ENCODE measurements around the gene TYK2.
"Not testable (repeated sequence)": the region's sequence is repeated elsewhere in the genome, so short reads cannot be mapped to it uniquely, and the experiment has no call there.

The TYK2 gene

GRCh38 chr19:10368101-10368803 is 12.1 kb downstream of the TYK2 start:
- DNase-seq: no peak

DNA sequence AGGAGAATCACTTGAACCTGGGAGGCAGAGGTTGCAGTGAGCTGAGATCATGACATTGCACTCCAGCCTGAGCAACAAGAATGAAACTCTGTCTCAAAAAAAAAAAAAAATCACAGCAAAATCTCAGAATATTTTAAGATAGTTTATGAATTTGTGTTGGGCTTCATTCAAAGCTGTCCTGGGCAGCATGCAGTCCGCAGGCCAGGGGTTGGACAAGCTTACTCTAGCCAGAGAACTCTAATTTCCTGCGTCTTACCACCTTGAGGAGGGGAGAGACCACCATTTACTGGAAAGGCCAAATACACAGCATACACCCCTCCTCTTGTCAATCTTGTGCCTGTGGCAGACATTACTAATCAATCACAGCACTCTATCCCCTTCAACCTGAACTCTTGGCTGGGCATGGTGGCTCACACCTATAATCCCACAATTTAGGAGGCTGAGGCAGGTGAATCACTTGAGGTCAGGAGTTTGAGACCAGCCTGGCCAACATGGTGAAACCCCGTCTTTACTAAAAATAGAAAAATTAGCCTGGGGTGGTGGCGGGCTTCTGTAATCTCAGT is 13.3 kb downstream of the TYK2 start:
- not testable (repeated sequence) for DNase-seq

GRCh38 chr19:10365518-10365917 is 14.9 kb downstream of the TYK2 start:
- DNase-seq: no peak

- DNase-seq: no peak
Observed at GRCh38 chr19:10364644-10365043, 15.7 kb downstream of the TYK2 start.

- DNase-seq: no peak
Observed at GRCh38 chr19:10363789-10364281, 16.5 kb downstream of the TYK2 start.

DNA sequence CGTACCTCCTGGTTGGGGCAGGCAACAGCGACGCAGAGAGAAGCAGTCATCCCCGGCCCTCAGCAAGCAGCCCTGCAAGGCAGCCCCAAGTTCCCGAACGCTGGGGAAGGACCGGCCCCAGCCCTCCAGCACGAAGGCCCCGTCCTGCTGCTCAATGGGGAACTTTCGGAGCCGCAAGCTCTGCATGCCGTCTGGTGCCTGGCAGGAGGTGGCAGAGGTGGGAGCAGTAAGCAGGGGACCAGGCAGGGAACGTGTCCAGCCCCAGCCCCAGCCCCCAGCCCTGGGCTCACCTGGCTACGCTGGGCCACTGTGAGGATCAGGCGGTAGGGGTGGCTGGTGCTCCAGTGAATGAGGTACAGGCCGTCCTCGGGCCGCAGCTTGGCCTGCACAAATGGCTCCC is 18.1 kb downstream of the TYK2 start:
- DNase-seq: no peak

DNA sequence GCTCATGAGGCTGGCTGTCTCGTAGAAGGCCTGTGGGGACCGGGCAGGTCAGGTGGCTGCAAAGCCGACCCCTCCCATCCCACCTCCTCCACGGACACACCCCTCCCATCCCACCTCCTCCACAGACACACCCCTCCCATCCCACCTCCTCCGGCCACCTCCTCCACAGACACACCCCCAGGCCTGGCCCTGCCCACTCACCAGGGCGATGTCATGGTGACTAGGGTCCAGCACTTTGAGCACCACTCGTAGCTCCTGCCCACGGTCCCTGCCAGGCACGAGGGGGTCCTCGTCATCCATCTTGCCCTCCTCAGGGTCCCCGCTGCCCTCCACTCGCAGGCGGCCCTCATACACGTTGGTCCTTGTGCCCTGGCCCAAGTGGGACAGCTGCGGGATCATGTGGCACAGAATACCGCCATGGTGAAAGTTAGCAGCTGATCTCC is 18.8 kb downstream of the TYK2 start:
- no peak for DNase-seq

- DNase-seq: no peak
Observed at GRCh38 chr19:10356431-10356830, 23.9 kb downstream of the TYK2 start.

- no peak for DNase-seq
Observed at GRCh38 chr19:10353793-10354391, 26.5 kb downstream of the TYK2 start.

DNA sequence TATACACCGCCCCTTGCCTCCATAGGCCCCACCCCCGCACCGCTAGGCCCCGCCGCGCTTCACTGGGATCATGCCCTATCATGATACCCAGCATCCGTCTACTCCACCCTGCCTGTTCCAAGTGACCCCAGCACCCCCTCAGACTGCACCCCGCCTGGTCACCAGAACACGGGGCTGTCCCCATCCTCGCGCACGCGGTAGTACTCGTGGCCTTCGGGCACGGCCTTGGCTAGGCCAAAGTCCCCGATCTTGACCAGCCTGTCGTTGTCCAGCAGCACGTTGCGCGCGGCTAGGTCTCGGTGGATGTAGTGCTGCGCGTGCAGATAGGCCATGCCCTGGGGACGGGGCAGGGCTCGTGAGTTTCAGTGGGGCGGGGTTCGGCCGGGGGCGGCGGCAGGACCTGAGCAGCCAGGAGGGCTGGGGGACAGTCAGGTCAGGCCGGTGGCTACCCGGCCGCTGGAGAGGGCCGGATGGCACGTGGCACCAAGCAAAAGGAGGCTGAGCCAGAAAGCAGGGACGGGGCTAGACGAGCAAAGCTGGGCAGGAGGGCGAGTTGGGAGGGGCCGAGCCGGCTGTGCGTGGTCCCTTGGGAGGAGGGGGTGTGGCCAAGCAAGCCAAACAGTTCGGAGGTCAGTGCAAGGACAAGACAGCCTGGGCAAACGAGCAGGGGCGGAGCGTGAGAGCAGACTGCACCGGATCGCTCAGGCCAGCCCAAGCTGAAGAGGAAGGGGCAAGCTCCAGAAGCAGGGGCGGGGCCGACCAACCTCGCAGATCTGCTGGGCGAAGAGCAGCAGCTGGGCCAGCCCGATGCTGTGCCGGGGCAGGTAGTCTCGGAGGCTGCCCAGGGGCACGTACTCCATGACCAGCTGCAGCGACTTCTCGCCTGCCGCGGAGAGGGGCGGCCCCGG is 27.4 kb downstream of the TYK2 start:
- no peak for DNase-seq

- DNase-seq: no peak
Observed at GRCh38 chr19:10346509-10346908, 33.9 kb downstream of the TYK2 start.

GRCh38 chr19:10344780-10345179 is 35.6 kb downstream of the TYK2 start:
- no peak for DNase-seq

- DNase-seq: no peak
Observed at GRCh38 chr19:10343495-10343894, 36.9 kb downstream of the TYK2 start.

DNA sequence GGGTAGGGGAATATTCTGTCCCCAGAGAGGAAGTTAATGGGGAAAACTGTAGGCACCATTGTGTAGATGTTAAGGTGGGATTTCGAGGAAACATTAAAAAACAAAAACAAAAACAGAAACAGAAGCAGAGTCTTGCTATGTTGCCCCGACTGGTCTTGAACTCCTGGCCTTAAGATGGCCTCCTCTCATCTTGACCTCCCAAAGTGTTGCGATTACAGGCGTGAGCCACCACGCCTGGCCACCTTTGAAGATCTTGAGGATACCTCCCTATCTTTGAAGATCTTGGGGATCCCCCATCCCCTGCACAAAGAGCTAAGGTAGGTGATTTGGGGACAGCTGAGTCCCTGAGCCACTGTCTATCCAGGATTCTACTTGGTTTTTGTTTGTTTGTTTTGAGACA is 40.4 kb downstream of the TYK2 start:
- no peak for DNase-seq

- DNase-seq: no peak
Observed at GRCh38 chr19:10339380-10339960, 40.9 kb downstream of the TYK2 start, which contains the start of gene ICAM3. Gene ICAM3 (minus strand): TSS chr19:10339624. CDS start chr19:10339614, 10 bp downstream.

DNA sequence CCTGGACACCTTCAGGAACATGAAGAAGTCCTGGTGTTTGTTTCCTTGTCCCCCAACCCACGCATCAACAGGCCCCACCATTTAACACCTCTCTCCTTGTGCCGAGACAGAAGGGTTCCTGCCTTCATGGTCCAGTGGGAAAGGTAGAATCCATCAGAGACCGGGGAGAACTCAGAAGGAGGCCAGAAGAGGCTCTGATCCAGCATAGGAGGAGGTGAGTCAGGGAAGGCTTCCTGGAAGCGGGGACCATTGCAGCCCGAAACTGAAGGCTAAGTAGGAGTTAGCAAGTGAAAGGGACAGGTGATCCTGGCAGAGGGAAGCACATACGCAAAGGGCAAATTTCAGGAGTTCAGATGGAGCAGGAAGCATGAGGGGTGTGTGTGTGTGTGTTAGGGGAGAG is 41.4 kb downstream of the TYK2 start:
- DNase-seq: no peak

GRCh38 chr19:10336725-10337124 is 43.6 kb downstream of the TYK2 start:
- not testable (repeated sequence) for DNase-seq

GRCh38 chr19:10335352-10335985 is 44.9 kb downstream of the TYK2 start:
- DNase-seq: no peak

- DNase-seq: peak; percentile 96
Observed at GRCh38 chr19:10334588-10335351, 45.6 kb downstream of the TYK2 start.

GRCh38 chr19:10333758-10334587 is 46.4 kb downstream of the TYK2 start:
- no peak for DNase-seq

Measured in HCEC 1CT (cell line).